GM18499 (cell line): Measurements from ENCODE around the gene HDDC3.

ENCODE experiments used
- ATAC-seq: cut with Tn5 transposase; IDR thresholded peaks from one replicate; pipeline ENCODE4 v1.9.1; 2021; ENCODE audit warnings: moderate number of reproducible peaks; ENCODE audit not compliant: insufficient read depth, unreplicated experiment

HDDC3 gene

DNA sequence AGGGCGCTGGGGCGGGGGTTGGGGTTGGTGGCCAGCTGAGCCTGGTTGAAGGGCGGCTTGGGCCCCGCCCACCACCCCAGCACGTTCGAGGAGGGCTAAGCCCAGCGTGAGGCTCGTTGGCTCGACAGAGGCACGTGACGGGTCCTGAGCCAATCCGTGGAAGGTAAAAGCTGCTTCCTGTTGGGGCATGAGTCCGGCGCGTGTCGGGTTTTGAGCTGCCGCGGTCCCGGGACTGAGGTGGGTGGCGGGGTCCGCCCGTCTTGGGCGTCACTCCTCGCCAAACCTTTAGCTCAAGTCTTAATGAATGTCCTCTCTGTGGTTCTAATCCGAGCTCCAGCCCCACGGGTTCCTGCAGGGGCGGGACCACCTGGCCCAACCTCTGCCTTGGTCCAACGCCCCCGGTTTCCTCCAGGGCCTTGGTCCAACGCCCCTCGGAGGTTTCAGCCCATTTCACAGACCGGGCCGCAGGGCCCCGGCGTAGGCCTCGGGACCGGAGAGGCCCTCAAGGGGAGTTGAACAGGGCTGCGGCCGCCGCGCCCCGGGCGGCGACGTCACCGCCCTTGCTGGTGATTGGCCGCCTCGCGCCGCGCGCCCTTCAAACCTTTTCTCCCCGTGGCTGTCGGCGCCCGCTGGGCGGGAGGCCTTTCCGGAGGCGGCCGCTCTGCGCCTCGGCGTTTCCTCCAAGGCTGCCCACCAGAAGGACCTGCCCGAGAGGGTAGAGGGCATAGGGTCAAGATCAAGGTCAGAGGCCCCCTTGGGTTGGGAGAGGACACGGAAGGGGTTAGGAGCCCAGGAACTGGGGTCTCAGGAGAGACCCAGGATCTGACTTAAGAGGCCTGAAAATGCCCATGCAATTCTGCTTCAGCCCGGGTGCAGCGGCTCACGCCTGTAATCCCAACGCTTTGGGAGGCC lies 22.6 kb upstream of the HDDC3 start, which contains the start of gene RCCD1:
TSS of gene RCCD1 (plus strand) at position 173 of the 912 bp plus-strand sequence. CDS start 1,851 bp downstream, outside the sequence.
- peak; percentile 82 for ATAC-seq

DNA sequence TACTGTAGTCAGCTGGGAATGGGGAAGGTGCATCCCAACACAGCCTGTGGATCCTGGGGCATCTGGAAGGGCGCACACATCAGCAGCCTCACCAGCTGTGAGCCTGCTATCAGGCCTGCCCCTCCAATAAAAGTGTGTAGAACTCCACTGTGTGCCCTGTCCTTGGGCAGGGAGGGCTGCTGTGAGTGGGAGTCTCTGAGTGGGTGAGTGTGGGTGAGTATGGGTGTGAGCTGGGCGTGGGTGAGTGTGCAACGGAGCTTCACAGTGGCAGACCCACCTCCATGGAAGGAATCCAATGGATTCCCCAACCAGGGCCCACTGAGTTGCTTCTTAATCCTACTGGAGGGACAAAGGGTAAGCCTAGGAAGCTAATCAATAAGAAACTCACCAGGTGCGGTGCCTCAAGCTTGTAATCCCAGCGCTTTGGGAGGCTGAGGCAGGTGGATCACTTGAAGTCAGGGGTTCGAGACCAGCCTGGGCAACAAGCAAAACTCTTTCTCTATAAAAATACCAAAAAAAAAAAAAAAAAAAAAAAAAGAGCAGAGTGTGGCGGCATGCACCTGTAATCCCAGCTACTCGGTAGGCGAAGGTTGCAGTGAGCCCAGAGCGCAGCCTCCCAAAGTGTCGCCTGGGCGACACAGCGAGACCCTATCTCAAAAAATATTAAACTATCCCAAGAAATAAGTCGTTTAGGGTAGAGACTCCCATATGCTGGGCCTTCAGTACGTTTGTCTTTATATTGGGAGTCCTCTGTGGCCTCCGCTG lies 21.8 kb upstream of the HDDC3 start:
- ATAC-seq = no peak

DNA sequence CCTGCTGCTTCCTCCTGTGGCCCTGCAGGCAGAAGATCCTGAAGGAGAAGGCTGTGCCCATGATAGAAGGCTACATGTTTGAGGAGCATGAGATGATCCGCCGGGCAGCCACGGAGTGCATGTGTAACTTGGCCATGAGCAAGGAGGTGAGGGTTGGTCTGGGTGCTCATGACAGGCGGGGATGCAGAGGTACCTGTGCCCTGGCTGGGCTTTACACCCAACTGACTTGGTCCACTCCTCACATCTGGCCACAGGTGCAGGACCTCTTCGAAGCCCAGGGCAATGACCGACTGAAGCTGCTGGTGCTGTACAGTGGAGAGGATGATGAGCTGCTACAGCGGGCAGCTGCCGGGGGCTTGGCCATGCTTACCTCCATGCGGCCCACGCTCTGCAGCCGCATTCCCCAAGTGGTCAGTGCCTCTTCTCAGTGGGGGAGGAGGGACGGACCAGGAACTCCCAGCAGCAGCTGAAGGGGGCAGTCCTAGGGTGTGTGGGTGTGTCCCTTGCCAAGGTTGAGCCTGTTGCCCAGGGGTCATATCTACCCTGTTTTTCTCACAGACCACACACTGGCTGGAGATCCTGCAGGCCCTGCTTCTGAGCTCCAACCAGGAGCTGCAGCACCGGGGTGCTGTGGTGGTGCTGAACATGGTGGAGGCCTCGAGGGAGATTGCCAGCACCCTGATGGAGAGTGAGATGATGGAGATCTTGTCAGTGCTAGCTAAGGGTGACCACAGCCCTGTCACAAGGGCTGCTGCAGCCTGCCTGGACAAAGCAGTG lies 20.7 kb upstream of the HDDC3 start:
- no peak for ATAC-seq

- no peak for ATAC-seq
Measured at GRCh38 chr15:90950676-90951075, 18.3 kb upstream of the HDDC3 start.

GRCh38 chr15:90949979-90950675 lies 17.8 kb upstream of the HDDC3 start:
- ATAC-seq = no peak

DNA sequence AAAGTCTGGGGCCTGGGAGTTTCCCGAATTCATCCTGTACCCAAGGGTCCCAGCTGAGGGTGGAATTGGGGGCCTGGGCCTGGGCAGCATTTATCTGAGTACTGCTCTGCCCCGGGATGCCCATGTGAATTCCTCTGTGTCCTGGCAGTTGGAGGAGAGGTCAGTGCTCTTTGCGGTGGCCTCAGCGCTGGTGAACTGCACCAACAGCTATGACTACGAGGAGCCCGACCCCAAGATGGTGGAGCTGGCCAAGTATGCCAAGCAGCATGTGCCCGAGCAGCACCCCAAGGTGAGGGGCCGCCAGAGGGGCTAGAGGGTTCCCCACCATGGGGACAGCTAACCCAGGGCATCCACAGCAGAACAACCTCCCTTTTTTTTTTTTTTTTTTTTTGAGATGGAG lies 16.2 kb upstream of the HDDC3 start:
- ATAC-seq = no peak

DNA sequence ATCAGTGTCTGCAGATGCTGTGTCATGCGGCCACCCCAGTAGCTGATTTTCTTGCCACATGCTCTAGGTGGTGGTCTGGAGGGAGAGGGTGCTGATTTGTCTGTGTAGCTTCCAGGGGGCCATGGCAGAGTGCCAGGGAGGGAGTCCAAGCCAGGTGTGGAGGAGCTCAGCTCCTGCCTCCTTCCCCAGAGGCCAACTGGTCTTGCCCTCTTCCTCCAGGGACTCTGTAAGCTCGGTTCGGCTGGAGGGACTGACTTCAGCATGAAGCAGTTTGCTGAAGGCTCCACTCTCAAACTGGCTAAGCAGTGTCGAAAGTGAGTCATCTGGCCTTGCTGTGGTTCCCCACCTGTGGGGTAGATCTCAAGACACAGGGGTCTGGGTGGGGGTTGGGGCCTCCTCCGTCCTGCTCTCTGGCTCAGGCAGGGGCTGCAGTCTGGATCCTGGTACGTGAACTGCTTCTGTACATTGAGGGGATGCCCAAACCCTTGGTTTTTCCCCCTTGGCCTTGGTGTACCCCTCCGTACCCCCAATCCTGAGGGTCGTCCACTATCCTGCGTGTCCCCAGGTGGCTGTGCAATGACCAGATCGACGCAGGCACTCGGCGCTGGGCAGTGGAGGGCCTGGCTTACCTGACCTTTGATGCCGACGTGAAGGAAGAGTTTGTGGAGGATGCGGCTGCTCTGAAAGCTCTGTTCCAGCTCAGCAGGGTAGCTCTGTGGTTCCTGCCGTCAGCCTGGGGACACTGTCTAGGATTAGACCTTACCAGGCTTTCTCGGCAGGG lies 15.4 kb upstream of the HDDC3 start:
- no peak for ATAC-seq

GRCh38 chr15:90946941-90947576 lies 14.7 kb upstream of the HDDC3 start:
- no peak for ATAC-seq

GRCh38 chr15:90946538-90946937 lies 14.2 kb upstream of the HDDC3 start:
- ATAC-seq = no peak

DNA sequence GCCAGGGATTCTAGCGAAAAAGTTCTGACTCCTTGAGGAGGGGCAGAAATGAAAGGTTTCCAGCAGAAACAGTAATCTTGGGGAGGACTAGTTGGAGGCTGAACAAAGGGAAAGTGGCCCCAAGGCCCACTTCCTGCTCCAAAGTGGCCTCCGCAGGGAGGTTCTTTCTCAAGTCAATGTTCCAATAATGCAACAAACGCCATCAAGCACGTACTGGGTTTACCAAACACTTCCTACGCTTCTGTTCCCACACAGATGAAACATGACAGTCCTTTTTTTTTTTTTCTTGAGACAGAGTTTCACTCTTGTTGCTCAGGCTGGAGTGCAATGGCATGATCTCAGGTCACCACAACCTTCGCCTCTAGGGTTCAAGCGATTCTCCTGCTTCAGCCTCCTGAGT lies 12.7 kb upstream of the HDDC3 start:
- no peak for ATAC-seq

DNA sequence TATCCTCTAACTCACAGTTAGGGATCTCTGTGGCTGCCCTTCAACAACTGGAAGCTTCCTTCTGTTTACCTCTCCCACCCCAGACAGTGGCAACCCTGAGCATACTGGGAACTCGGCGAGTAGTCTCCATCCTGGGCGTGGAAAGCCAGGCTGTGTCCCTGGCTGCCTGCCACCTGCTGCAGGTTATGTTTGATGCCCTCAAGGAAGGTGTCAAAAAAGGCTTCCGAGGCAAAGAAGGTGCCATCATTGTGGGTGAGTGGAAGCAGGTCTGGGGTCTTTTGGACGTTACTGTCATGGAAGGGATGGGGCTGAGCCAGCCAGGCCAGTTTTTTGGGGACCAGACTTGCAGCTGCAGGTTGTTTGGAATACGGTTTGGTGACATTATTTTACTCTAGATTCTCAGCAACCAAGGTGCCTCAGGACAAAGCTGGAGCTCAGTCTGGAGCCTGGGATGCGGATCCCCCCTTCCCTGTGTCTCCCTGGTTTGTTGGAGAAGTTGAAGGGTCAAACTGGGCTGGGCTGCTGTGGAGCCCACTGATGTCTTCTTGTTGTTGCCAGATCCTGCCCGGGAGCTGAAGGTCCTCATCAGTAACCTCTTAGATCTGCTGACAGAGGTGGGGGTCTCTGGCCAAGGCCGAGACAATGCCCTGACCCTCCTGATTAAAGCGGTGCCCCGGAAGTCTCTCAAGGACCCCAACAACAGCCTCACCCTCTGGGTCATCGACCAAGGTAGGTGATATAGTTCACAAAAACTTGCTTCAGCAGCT lies 10.2 kb upstream of the HDDC3 start:
- ATAC-seq = no peak

- no peak for ATAC-seq
Measured at GRCh38 chr15:90941038-90941437, 8.7 kb upstream of the HDDC3 start.

- no peak for ATAC-seq
Measured at GRCh38 chr15:90939756-90940155, 7.4 kb upstream of the HDDC3 start.

DNA sequence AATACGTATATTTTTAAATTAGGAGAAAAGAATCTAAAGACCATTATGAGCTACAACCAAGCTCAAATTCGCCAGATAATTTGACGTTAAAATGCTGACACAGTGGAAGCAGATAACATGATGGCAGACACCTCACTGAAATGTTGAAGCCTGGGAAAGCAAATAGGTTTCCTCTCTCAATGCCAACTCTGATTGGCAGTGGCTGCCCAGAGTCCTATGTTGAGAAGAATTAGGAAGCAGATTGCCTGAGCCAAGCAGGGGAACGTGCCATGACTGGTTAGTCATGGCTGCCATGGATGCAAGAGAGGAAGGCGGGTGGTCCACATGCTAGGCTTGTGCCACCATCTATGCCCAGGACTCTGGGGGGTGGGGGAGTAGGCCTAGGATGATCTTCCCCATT lies 5.9 kb upstream of the HDDC3 start:
- ATAC-seq = no peak

DNA sequence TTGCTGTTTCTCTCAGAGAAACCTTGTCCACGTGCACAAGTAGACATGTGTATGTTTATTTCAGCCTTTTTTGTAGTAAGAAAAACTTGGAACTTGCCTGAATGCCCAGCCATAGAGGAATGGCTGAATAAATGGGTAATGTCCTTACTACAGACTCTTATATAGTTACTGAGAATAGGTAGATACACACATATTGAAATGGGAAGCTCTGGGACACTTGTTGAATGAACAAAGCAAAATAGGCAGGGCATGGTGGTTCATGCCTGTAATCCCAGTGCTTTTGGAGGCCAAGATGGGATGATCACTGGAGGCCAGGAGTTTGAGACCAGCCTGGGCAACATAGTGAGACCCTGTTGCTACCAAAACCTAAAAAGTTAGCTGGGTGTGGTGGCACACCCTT lies 4.5 kb upstream of the HDDC3 start:
- no peak for ATAC-seq

GRCh38 chr15:90934949-90935751 lies 2.8 kb upstream of the HDDC3 start, which contains the start of gene UNC45A:
UNC45A (plus strand) TSS chr15:90935285; CDS start chr15:90935325, 40 bp downstream.
- no peak for ATAC-seq

DNA sequence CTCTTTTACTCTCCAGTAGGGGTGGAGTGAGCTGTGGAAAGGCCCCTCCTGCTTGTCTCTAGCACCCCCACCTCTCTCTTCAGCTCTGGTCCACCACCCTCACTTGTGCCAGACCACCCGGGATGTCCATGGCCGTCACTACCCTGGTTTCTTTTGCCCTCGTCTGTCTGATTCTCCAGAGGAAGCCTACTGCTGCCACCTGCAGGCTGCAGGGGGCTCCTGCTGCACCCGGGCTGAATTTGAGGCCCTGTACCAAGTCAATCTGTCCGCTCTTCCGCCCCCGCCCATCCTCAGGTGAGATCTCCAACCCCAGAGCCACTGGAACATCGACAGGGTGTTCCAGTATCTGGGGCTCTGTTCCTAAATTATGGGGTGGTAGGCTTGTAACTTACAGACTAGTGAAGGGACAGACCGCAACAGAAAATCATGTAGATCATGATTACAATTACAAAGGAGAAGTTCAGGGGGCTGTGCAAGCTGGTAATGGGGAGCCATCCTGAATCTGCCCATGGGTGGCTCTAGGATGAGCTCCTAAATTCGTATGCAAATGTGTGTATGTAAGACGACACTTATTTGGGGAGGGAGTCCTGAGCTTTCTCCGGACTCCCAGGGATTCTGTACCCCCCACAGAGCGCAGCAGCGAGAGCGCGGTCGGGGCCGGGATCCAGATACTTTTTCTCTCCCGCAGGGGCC lies 2.1 kb upstream of the HDDC3 start:
- ATAC-seq = no peak
